ENCODE data around the gene TRIM24. TPM values are rescaled to one million over a fixed set of nuclear protein-coding genes. Genes with fewer than 3 reads are reported as not detected.

The TRIM24 gene
- total and polyA plus RNA-seq, 7 experiments from 2014 or later: 8.1 to 19.3 (median 17.7) TPM

DNA sequence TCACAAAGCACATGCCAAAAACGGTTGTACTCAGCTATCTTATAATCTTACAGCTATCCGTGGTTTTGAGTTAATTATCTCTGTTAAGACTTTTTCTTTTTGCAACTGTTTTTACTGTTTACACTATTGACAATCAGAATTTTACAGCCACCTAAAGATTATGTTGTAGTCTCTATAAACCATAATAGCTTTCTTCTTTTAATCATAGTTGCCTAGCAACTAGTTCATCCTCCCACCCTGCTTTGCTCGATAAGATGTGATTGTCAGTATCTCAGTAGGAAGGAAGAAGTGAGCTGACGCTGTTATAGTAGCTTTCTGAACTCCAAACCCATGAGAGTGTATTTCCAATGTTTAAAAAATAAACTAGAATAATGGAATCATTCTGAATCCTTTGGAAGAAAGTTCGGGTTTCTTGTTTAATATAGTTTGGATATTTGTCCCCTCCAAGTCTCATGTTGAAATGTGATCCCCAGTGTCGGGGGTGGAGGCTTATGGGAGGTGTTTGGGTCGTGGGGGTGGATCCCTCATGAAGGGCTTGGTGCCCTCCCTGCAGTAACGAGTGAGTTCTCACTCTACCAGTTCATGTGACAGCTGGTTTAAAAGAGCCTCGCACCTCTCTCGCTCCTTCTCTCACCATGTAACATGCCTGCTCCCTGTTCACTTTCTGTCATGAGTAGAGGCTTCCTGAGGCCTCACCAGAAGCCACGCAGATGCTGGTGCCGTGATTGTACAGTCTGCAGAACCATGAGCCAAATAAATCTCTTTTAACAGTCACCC is 173.0 kb downstream of the TRIM24 start:
- DNase-seq (no peak), ATAC-seq (no peak)
- Histone ChIP-seq H3K9me3 (ENCODE audit: control insufficient read depth in 2 of 3, low read length in 3 of 3) (no peaks in the 10 kb centered on the region), H3K36me3 (ENCODE audit: control insufficient read depth in 2 of 3, insufficient read depth in 3 of 3, low read length in 3 of 3) (no peaks in the 10 kb centered on the region), H3K4me3 (ENCODE audit: low read length) (no peak overlapping the region), H3K4me1 (ENCODE audit: control insufficient read depth in 2 of 2, insufficient read depth in 2 of 2, low read length in 2 of 2) (no peaks in the 10 kb centered on the region), H3K27me3 (ENCODE audit: control insufficient read depth in 2 of 2, insufficient read depth in 2 of 2, low read length in 2 of 2) (no peaks in the 10 kb centered on the region), H3K27ac (ENCODE audit: low read depth, low read length) (no peak overlapping the region)
- Mint-ChIP-seq H3K4me3 (no peak overlapping the region), H3K4me1 (peaks cover 0 to 30% (median 15%) of the 10 kb centered on the region in 7 donors), H3K27ac (no peak overlapping the region), H3K9me3 (peaks cover 0 to 3% (median 0%) of the 10 kb centered on the region in 11 donors), H3K36me3 (peaks cover 0 to 1% (median 0%) of the 10 kb centered on the region in 5 donors), H3K27me3 (peaks cover 0 to 10% (median 0%) of the 10 kb centered on the region in 5 donors)
- POLR2A ChIA-PET: no interaction called here
- CTCF ChIA-PET: no interaction called here
- intact Hi-C loops (cut with micrococcal nuclease): no loop called here

Other genes starting within 250 kb of the TRIM24 start
- under 1 TPM in 1 of 5 experiments, not detected in 4; 0.74 TPM for gene SVOPL, start 241.1 kb downstream of the TRIM24 start, total RNA-seq
- gene SVOPL, start 241.1 kb downstream of the TRIM24 start, polyA plus RNA-seq: under 1 TPM; 0.47 to 0.64 TPM

All from naive thymus-derived CD4-positive, alpha-beta T cell (primary cell).